ENCODE results near the gene EPB41. TPM values are rescaled to one million over a fixed set of nuclear protein-coding genes. Genes with fewer than 3 reads are reported as not detected.

EPB41 gene
- total and polyA plus RNA-seq, 2 experiments from 2014 or later, result 26.8 to 112 TPM

DNA sequence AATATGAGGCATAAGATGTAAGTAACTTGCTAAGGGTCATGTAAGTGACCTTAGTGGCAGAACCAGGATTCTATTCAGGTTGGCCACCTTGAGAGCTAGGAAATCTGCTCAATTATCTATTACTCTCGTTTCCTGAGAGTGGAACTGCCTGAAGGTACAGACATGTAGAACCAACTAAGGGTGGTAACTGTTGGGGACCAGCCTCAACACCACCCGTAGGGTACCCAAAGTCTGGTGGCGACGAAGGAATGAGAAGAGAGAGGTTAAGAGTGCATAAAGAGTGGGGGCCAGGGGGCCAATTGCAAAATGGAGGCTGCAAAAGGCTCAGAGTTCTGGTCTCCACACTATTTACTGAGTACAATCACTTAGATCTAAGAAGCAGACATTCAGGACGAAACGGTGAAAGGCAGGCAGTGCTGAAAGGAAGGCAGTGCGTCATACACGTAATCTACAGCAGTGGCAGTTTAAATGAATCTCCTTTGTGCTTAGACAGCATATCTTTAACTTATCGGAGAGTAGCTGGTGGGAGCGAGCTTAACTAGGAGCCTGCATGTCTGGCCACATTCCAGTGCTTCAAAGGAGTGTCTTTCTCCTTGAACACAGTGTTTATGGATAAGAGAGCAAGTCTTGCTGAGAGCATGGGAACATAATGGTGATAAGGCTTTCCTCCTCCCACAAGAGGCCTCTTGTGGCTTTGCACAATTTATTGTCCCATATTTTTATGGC, 242.3 kb downstream of the EPB41 start (continued):
- TF ChIP-seq, protein P1, sequence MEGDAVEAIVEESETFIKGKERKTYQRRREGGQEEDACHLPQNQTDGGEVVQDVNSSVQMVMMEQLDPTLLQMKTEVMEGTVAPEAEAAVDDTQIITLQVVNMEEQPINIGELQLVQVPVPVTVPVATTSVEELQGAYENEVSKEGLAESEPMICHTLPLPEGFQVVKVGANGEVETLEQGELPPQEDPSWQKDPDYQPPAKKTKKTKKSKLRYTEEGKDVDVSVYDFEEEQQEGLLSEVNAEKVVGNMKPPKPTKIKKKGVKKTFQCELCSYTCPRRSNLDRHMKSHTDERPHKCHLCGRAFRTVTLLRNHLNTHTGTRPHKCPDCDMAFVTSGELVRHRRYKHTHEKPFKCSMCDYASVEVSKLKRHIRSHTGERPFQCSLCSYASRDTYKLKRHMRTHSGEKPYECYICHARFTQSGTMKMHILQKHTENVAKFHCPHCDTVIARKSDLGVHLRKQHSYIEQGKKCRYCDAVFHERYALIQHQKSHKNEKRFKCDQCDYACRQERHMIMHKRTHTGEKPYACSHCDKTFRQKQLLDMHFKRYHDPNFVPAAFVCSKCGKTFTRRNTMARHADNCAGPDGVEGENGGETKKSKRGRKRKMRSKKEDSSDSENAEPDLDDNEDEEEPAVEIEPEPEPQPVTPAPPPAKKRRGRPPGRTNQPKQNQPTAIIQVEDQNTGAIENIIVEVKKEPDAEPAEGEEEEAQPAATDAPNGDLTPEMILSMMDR (conservative IDR thresholded peaks at IDR 0.05; ENCODE audit: low read depth in 2 of 2), result no peak
- TF ChIP-seq, protein P2, sequence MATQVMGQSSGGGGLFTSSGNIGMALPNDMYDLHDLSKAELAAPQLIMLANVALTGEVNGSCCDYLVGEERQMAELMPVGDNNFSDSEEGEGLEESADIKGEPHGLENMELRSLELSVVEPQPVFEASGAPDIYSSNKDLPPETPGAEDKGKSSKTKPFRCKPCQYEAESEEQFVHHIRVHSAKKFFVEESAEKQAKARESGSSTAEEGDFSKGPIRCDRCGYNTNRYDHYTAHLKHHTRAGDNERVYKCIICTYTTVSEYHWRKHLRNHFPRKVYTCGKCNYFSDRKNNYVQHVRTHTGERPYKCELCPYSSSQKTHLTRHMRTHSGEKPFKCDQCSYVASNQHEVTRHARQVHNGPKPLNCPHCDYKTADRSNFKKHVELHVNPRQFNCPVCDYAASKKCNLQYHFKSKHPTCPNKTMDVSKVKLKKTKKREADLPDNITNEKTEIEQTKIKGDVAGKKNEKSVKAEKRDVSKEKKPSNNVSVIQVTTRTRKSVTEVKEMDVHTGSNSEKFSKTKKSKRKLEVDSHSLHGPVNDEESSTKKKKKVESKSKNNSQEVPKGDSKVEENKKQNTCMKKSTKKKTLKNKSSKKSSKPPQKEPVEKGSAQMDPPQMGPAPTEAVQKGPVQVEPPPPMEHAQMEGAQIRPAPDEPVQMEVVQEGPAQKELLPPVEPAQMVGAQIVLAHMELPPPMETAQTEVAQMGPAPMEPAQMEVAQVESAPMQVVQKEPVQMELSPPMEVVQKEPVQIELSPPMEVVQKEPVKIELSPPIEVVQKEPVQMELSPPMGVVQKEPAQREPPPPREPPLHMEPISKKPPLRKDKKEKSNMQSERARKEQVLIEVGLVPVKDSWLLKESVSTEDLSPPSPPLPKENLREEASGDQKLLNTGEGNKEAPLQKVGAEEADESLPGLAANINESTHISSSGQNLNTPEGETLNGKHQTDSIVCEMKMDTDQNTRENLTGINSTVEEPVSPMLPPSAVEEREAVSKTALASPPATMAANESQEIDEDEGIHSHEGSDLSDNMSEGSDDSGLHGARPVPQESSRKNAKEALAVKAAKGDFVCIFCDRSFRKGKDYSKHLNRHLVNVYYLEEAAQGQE (IDR thresholded peaks at IDR 0.05; ENCODE audit: unreplicated experiment), result no peak
- TF ChIP-seq CREB1 (CRISPR knock-in tag; IDR thresholded peaks at IDR 0.05; ENCODE audit: low read depth), result no peak
- TF ChIP-seq POLR2AphosphoS5 (IDR thresholded peaks at IDR 0.05; ENCODE audit: low read depth), result no peak
- TF ChIP-seq ETS1 (IDR thresholded peaks at IDR 0.05), result no peak
- TF ChIP-seq EZH2 (IDR thresholded peaks at IDR 0.05; ENCODE audit: low read depth, unreplicated experiment), result no peak
- no peak for TF ChIP-seq ZNF331 (CRISPR knock-in tag; IDR thresholded peaks at IDR 0.05; ENCODE audit: low read depth)

GRCh38 chr1:29157269-29157601, 242.9 kb downstream of the EPB41 start:
- Histone ChIP-seq H3K27me3 (ENCODE audit: insufficient read depth) (no peaks in the 10 kb centered on the region), H4K20me1 (replicated peaks; ENCODE audit: insufficient read depth) (peaks cover 31% of the 10 kb centered on the region), H3K4me1 (ENCODE audit: insufficient read depth) (peaks cover 13% of the 10 kb centered on the region), H3K4me3 (no peak overlapping the region), H3K4me2 (no peak overlapping the region), H3K9me2 (ENCODE audit: insufficient read depth) (no peaks in the 10 kb centered on the region), H3K36me3 (ENCODE audit: insufficient read depth) (peaks cover 60% of the 10 kb centered on the region), H3K79me2 (replicated peaks; ENCODE audit: insufficient read depth) (peaks cover 48% of the 10 kb centered on the region), H3K27ac (ENCODE audit: low read depth) (peak overlapping the region; percentile 86), H3F3A (replicated peaks; ENCODE audit: low read depth) (peaks cover 15% of the 10 kb centered on the region; the same call in 1 of the 2 replicates), H2AFZ (no peak overlapping the region)
- H3K4me1 Mint-ChIP-seq, result peaks cover 20% of the 10 kb centered on the region
- no peak for DNase-seq (ENCODE audit: low spot score)
- peaks cover 87% of the 10 kb centered on the region for H3K36me3 Mint-ChIP-seq (ENCODE audit: low read depth)
- H3K27me3 Mint-ChIP-seq (ENCODE audit: insufficient read depth, low read depth, poor library complexity), result no peaks in the 10 kb centered on the region
- ATAC-seq, result no peak
- peak overlapping the region; percentile 87; the same call in 1 of the 2 replicates for H3K27ac Mint-ChIP-seq
- TF ChIP-seq ZNF331 (CRISPR knock-in tag; IDR thresholded peaks at IDR 0.05; ENCODE audit: low read depth) (no peak), CREB1 (CRISPR knock-in tag; IDR thresholded peaks at IDR 0.05; ENCODE audit: low read depth) (no peak), EZH2 (IDR thresholded peaks at IDR 0.05; ENCODE audit: low read depth, unreplicated experiment) (no peak), NANOG (IDR thresholded peaks at IDR 0.05; ENCODE audit: borderline replicate concordance) (no peak), STAT1 (IDR thresholded peaks at IDR 0.05; ENCODE audit: unreplicated experiment) (no peak), ETS1 (IDR thresholded peaks at IDR 0.05) (no peak)
- no peak overlapping the region for H3K4me3 Mint-ChIP-seq
- H3K9me3 Mint-ChIP-seq, result no peaks in the 10 kb centered on the region
